Raji (cell line): Measurements from ENCODE around the gene ADSS1.

Experiments used
- POLR2A ChIP-seq: IDR thresholded peaks from 2 replicates; pipeline ENCODE4 v1.6.1; 2011; ENCODE audit warnings: low read depth, low read length, control low read depth; ENCODE audit not compliant: insufficient read depth

The ADSS1 gene

GRCh38 chr14:104730487-104730886 lies 6.5 kb downstream of the ADSS1 start:
- no peak for TF ChIP-seq POLR2A

- TF ChIP-seq POLR2A: no peak
These were observed 7.6 kb downstream of the ADSS1 start for GRCh38 chr14:104731320-104732294.

- no peak for TF ChIP-seq POLR2A
These were observed 8.4 kb downstream of the ADSS1 start for GRCh38 chr14:104732355-104732804.

GRCh38 chr14:104732931-104733681 lies 9.1 kb downstream of the ADSS1 start:
- no peak for TF ChIP-seq POLR2A

GRCh38 chr14:104734051-104734587 lies 10.1 kb downstream of the ADSS1 start:
- no peak for TF ChIP-seq POLR2A

- TF ChIP-seq POLR2A: no peak
These were observed 10.6 kb downstream of the ADSS1 start for GRCh38 chr14:104734601-104734990.

GRCh38 chr14:104734991-104735779 lies 11.2 kb downstream of the ADSS1 start:
- TF ChIP-seq POLR2A: no peak

- no peak for TF ChIP-seq POLR2A
These were observed 12.0 kb downstream of the ADSS1 start for GRCh38 chr14:104735830-104736642.

GRCh38 chr14:104738375-104739019 lies 14.5 kb downstream of the ADSS1 start:
- TF ChIP-seq POLR2A: no peak

- TF ChIP-seq POLR2A: no peak
These were observed 15.0 kb downstream of the ADSS1 start for GRCh38 chr14:104739026-104739425.

- TF ChIP-seq POLR2A: no peak
These were observed 15.8 kb downstream of the ADSS1 start for GRCh38 chr14:104739546-104740516.

GRCh38 chr14:104741108-104741802 lies 17.2 kb downstream of the ADSS1 start:
- TF ChIP-seq POLR2A: no peak
